ENCODE measurements around the gene ZGPAT. TPM values are rescaled to one million over a fixed set of nuclear protein-coding genes. Genes with fewer than 3 reads are reported as not detected.

ZGPAT gene
- total and polyA plus RNA-seq, 2 of the 13 experiments (the other 11 are each of a cell fraction or from before 2014, with no cell fraction given): 23.0 to 41.9 TPM

GRCh38 chr20:63682384-63683139 is 25.3 kb upstream of the ZGPAT start (continued):
- TF ChIP-seq ZBTB4 (CRISPR knock-in tag; IDR thresholded peaks at IDR 0.05; ENCODE audit: borderline replicate concordance) (no peak), CEBPG (CRISPR knock-in tag; IDR thresholded peaks at IDR 0.05) (no peak), E2F2 (CRISPR knock-in tag; IDR thresholded peaks at IDR 0.05; ENCODE audit: borderline replicate concordance) (no peak), TGIF2 (CRISPR knock-in tag; IDR thresholded peaks at IDR 0.05) (no peak), NFE2 (CRISPR knock-in tag; IDR thresholded peaks at IDR 0.05) (peak; percentile 50; the same call in 1 of the 2 replicates), CENPT (CRISPR knock-in tag; IDR thresholded peaks at IDR 0.05; ENCODE audit: low read depth) (0 out of 2 replicates have a peak, but pooled peaks have one; percentile 35), ZNF251 (CRISPR knock-in tag; IDR thresholded peaks at IDR 0.05) (no peak), POLR2G (IDR thresholded peaks at IDR 0.05; ENCODE audit: low read depth, low read length) (peak; percentile 30; the same call in 1 of the 2 replicates), RXRA (CRISPR knock-in tag; IDR thresholded peaks at IDR 0.05) (peak; percentile 88), LCORL (IDR thresholded peaks at IDR 0.05) (no peak), LCORL (CRISPR knock-in tag; IDR thresholded peaks at IDR 0.05) (no peak), NFE2L2 (IDR thresholded peaks at IDR 0.05; ENCODE audit: low read length) (peak; percentile 29; the same call in 1 of the 2 replicates), SP1 (IDR thresholded peaks at IDR 0.05) (no peak), SP1 (CRISPR knock-in tag; IDR thresholded peaks at IDR 0.05) (0 out of 2 replicates have a peak, but pooled peaks have one; percentile 22), ZNF616 (CRISPR knock-in tag; IDR thresholded peaks at IDR 0.05; ENCODE audit: low read depth) (no peak), MYC (CRISPR knock-in tag; IDR thresholded peaks at IDR 0.05; ENCODE audit: borderline replicate concordance) (peak; percentile 25; the same call in 1 of the 2 replicates), RAD21 (CRISPR knock-in tag; IDR thresholded peaks at IDR 0.05) (0 out of 2 replicates have a peak, but pooled peaks have one; percentile 12), MIXL1 (CRISPR knock-in tag; IDR thresholded peaks at IDR 0.05) (no peak), E2F5 (CRISPR knock-in tag; conservative IDR thresholded peaks at IDR 0.05) (no peak)
- TF ChIP-seq, protein P1, sequence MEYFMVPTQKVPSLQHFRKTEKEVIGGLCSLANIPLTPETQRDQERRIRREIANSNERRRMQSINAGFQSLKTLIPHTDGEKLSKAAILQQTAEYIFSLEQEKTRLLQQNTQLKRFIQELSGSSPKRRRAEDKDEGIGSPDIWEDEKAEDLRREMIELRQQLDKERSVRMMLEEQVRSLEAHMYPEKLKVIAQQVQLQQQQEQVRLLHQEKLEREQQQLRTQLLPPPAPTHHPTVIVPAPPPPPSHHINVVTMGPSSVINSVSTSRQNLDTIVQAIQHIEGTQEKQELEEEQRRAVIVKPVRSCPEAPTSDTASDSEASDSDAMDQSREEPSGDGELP (IDR thresholded peaks at IDR 0.05; ENCODE audit: borderline replicate concordance, low read depth): peak; percentile 65; the same call in 1 of the 2 replicates
- TF ChIP-seq, protein P2, sequence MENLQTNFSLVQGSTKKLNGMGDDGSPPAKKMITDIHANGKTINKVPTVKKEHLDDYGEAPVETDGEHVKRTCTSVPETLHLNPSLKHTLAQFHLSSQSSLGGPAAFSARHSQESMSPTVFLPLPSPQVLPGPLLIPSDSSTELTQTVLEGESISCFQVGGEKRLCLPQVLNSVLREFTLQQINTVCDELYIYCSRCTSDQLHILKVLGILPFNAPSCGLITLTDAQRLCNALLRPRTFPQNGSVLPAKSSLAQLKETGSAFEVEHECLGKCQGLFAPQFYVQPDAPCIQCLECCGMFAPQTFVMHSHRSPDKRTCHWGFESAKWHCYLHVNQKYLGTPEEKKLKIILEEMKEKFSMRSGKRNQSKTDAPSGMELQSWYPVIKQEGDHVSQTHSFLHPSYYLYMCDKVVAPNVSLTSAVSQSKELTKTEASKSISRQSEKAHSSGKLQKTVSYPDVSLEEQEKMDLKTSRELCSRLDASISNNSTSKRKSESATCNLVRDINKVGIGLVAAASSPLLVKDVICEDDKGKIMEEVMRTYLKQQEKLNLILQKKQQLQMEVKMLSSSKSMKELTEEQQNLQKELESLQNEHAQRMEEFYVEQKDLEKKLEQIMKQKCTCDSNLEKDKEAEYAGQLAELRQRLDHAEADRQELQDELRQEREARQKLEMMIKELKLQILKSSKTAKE (CRISPR knock-in tag; IDR thresholded peaks at IDR 0.05; ENCODE audit: borderline replicate concordance): no peak
